IPS-20b (cell line): ENCODE data around the gene PLA2G6.

Experiments used
- H3K27ac ChIP-seq: one replicate; pipeline ENCODE4 v1.5.1; 2013; ENCODE audit warnings: low read length
- H3K27me3 ChIP-seq: 2 replicates; pipeline ENCODE4 v1.6.1; 2013; ENCODE audit warnings: mild to moderate bottlenecking, low read length, inconsistent platforms; ENCODE audit not compliant: insufficient read depth
- H3K36me3 ChIP-seq: 2 replicates; pipeline ENCODE4 v1.6.1; 2013; ENCODE audit warnings: low read depth, mild to moderate bottlenecking, inconsistent platforms, low read length, moderate library complexity; ENCODE audit not compliant: insufficient read depth
- H3K4me1 ChIP-seq: 2 replicates; pipeline ENCODE4 v1.6.1; 2013; ENCODE audit warnings: mild to moderate bottlenecking, control low read depth, inconsistent platforms, low read length, moderate library complexity; ENCODE audit not compliant: insufficient read depth
- H3K4me3 ChIP-seq: 2 replicates; pipeline ENCODE4 v1.5.1; 2013; ENCODE audit warnings: mild to moderate bottlenecking, low read length, inconsistent platforms
- H3K9ac ChIP-seq: 2 replicates; pipeline ENCODE4 v1.6.1; 2013; ENCODE audit warnings: low read depth, mild to moderate bottlenecking, inconsistent platforms, low read length, moderate library complexity
- H3K9me3 ChIP-seq: 2 replicates; pipeline ENCODE4 v1.6.1; 2013; ENCODE audit warnings: mild to moderate bottlenecking, low read depth, low read length, inconsistent platforms; ENCODE audit not compliant: insufficient read depth

Gene PLA2G6

GRCh38 chr22:38220653-38221386, 39.2 kb upstream of the PLA2G6 start:
- no peaks in the 10 kb centered on the region for H3K27me3 ChIP-seq
- no peaks in the 10 kb centered on the region for H3K9me3 ChIP-seq
- H3K36me3 ChIP-seq, result peaks cover 34% of the 10 kb centered on the region
- no peak overlapping the region for H3K27ac ChIP-seq
- no peak overlapping the region for H3K4me3 ChIP-seq
- H3K4me1 ChIP-seq, result peaks cover 12% of the 10 kb centered on the region
- H3K9ac ChIP-seq, result no peak overlapping the region

GRCh38 chr22:38220163-38220562, 38.5 kb upstream of the PLA2G6 start:
- H3K9ac ChIP-seq, result no peak overlapping the region
- H3K36me3 ChIP-seq, result peaks cover 27% of the 10 kb centered on the region
- peaks cover 13% of the 10 kb centered on the region for H3K4me1 ChIP-seq
- H3K9me3 ChIP-seq, result no peaks in the 10 kb centered on the region
- no peak overlapping the region for H3K27ac ChIP-seq
- H3K27me3 ChIP-seq, result no peaks in the 10 kb centered on the region
- no peak overlapping the region for H3K4me3 ChIP-seq

GRCh38 chr22:38219632-38220031, 38.0 kb upstream of the PLA2G6 start:
- Histone ChIP-seq H3K36me3 (peaks cover 22% of the 10 kb centered on the region), H3K27ac (no peak overlapping the region), H3K4me3 (no peak overlapping the region), H3K9ac (no peak overlapping the region), H3K27me3 (no peaks in the 10 kb centered on the region), H3K4me1 (peaks cover 17% of the 10 kb centered on the region), H3K9me3 (no peaks in the 10 kb centered on the region)

- Histone ChIP-seq H3K4me1 (peaks cover 17% of the 10 kb centered on the region), H3K36me3 (peaks cover 17% of the 10 kb centered on the region), H3K27me3 (peaks cover 7% of the 10 kb centered on the region), H3K9ac (peak overlapping the region; percentile 62; the same call in 1 of the 2 replicates), H3K9me3 (no peaks in the 10 kb centered on the region), H3K27ac (no peak overlapping the region), H3K4me3 (no peak overlapping the region)
Observed at GRCh38 chr22:38218661-38219622, 37.3 kb upstream of the PLA2G6 start.

GRCh38 chr22:38215156-38216038, 33.8 kb upstream of the PLA2G6 start:
- Histone ChIP-seq H3K36me3 (0 out of 2 replicates have a peak, but pooled peaks cover under 1% of the 10 kb centered on the region), H3K27ac (no peak overlapping the region), H3K9ac (peak overlapping the region; percentile 53; the same call in 1 of the 2 replicates)

GRCh38 chr22:38214302-38215056, 32.8 kb upstream of the PLA2G6 start:
- H3K36me3 ChIP-seq, result no peaks in the 10 kb centered on the region
- peak overlapping the region; percentile 53; the same call in 1 of the 2 replicates for H3K9ac ChIP-seq
- H3K9me3 ChIP-seq, result no peaks in the 10 kb centered on the region
- peak overlapping the region; percentile 64 for H3K4me3 ChIP-seq
- H3K27me3 ChIP-seq, result peaks cover 16% of the 10 kb centered on the region
- no peak overlapping the region for H3K27ac ChIP-seq
- H3K4me1 ChIP-seq, result peaks cover 17% of the 10 kb centered on the region

More at GRCh38 chr22:38215156-38216038, 33.8 kb upstream of the PLA2G6 start:
- Histone ChIP-seq H3K27me3 (peaks cover 16% of the 10 kb centered on the region), H3K4me3 (peak overlapping the region; percentile 64; the same call in 1 of the 2 replicates), H3K4me1 (peaks cover 17% of the 10 kb centered on the region), H3K9me3 (no peaks in the 10 kb centered on the region)

GRCh38 chr22:38213990-38214301, 32.3 kb upstream of the PLA2G6 start:
- Histone ChIP-seq H3K27ac (no peak overlapping the region), H3K9me3 (no peaks in the 10 kb centered on the region), H3K36me3 (no peaks in the 10 kb centered on the region), H3K4me3 (peak overlapping the region; percentile 64; the same call in 1 of the 2 replicates), H3K27me3 (peaks cover 16% of the 10 kb centered on the region), H3K9ac (no peak overlapping the region; the same call in 1 of the 2 replicates), H3K4me1 (peaks cover 13% of the 10 kb centered on the region)

GRCh38 chr22:38213319-38213989, 31.8 kb upstream of the PLA2G6 start:
- H3K27ac ChIP-seq, result no peak overlapping the region
- peaks cover 16% of the 10 kb centered on the region for H3K27me3 ChIP-seq
- H3K4me1 ChIP-seq, result peaks cover 12% of the 10 kb centered on the region
- H3K4me3 ChIP-seq, result peak overlapping the region; percentile 64; the same call in 1 of the 2 replicates
- no peak overlapping the region for H3K9ac ChIP-seq
- no peaks in the 10 kb centered on the region for H3K9me3 ChIP-seq
- H3K36me3 ChIP-seq, result no peaks in the 10 kb centered on the region

- Histone ChIP-seq H3K36me3 (no peaks in the 10 kb centered on the region), H3K9ac (no peak overlapping the region), H3K4me3 (no peak overlapping the region), H3K27ac (no peak overlapping the region), H3K4me1 (peaks cover 5% of the 10 kb centered on the region; the same call in 1 of the 2 replicates), H3K9me3 (no peaks in the 10 kb centered on the region), H3K27me3 (peaks cover 16% of the 10 kb centered on the region)
Observed at GRCh38 chr22:38212442-38212841, 30.8 kb upstream of the PLA2G6 start.

GRCh38 chr22:38211556-38211955, 29.9 kb upstream of the PLA2G6 start:
- peaks cover 16% of the 10 kb centered on the region for H3K27me3 ChIP-seq

More at GRCh38 chr22:38211556-38211955, 29.9 kb upstream of the PLA2G6 start:
- Histone ChIP-seq H3K4me1 (peaks cover 5% of the 10 kb centered on the region; the same call in 1 of the 2 replicates), H3K9me3 (no peaks in the 10 kb centered on the region), H3K4me3 (no peak overlapping the region), H3K36me3 (no peaks in the 10 kb centered on the region), H3K9ac (no peak overlapping the region), H3K27ac (no peak overlapping the region)
